Stimulated activated CD4-positive, alpha-beta T cell treated with anti-CD3 and anti-CD28 coated beads, Interleukin-4, amount 100 ng/mL, for 4 hours (primary cell): Measurements from ENCODE around the gene RASEF.
"Not testable (repeated sequence)": the region's sequence is repeated elsewhere in the genome, so short reads cannot be mapped to it uniquely, and the experiment has no call there.

Source experiments
- DNase-seq, 2 experiments: peaks; one replicate each; pipeline ENCODE4 v3.0.0-alpha.2; 2020

RASEF gene

GRCh38 chr9:83062651-83063527 is at the start of gene RASEF:
Gene RASEF, minus strand, starts transcription at chr9:83063142. Its CDS starts 275 bp downstream, at chr9:83062867.
- DNase-seq: no peak

GRCh38 chr9:83111169-83111568 is 48.2 kb upstream of the RASEF start:
- DNase-seq: no peak

GRCh38 chr9:83109296-83109695 is 46.4 kb upstream of the RASEF start:
- no peak for DNase-seq

- DNase-seq: no peak
These were observed 45.3 kb upstream of the RASEF start for GRCh38 chr9:83108208-83108607.

GRCh38 chr9:83106772-83107171 is 43.8 kb upstream of the RASEF start:
- no peak for DNase-seq

- no peak for DNase-seq
These were observed 43.3 kb upstream of the RASEF start for GRCh38 chr9:83106263-83106662.

- DNase-seq: no peak
These were observed 34.7 kb upstream of the RASEF start for GRCh38 chr9:83097633-83098032.

- not testable (repeated sequence) for DNase-seq
These were observed 30.4 kb upstream of the RASEF start for GRCh38 chr9:83093311-83093710.

- DNase-seq: no peak
These were observed 18.9 kb upstream of the RASEF start for GRCh38 chr9:83081846-83082245.

GRCh38 chr9:83081010-83081409 is 18.1 kb upstream of the RASEF start:
- no peak for DNase-seq

- DNase-seq: not testable (repeated sequence)
These were observed 13.0 kb upstream of the RASEF start for GRCh38 chr9:83075932-83076331.

- DNase-seq: not testable (repeated sequence)
These were observed 9.6 kb upstream of the RASEF start for GRCh38 chr9:83072498-83072897.

GRCh38 chr9:83071626-83072025 is 8.7 kb upstream of the RASEF start:
- no peak for DNase-seq

GRCh38 chr9:83070261-83070660 is 7.3 kb upstream of the RASEF start:
- no peak for DNase-seq

GRCh38 chr9:83069651-83070050 is 6.7 kb upstream of the RASEF start:
- DNase-seq: no peak

- DNase-seq: no peak
These were observed 5.5 kb upstream of the RASEF start for GRCh38 chr9:83068414-83068813.

GRCh38 chr9:83067579-83067978 is 4.6 kb upstream of the RASEF start:
- no peak for DNase-seq

GRCh38 chr9:83066771-83067170 is 3.8 kb upstream of the RASEF start:
- no peak for DNase-seq

- no peak for DNase-seq
These were observed 2.3 kb upstream of the RASEF start for GRCh38 chr9:83065233-83065632.

- no peak for DNase-seq
These were observed 822 bp downstream of the RASEF start for GRCh38 chr9:83061990-83062650.

GRCh38 chr9:83061036-83061435 is 1.9 kb downstream of the RASEF start:
- DNase-seq: no peak

- no peak for DNase-seq
These were observed 2.4 kb downstream of the RASEF start for GRCh38 chr9:83060556-83060955.

GRCh38 chr9:83059417-83059816 is 3.5 kb downstream of the RASEF start:
- no peak for DNase-seq

GRCh38 chr9:83056911-83057310 is 6.0 kb downstream of the RASEF start:
- DNase-seq: no peak
